Parathyroid adenoma (tissue), 2 donors: ENCODE results near the gene APOD.

Experiments
- H2AFZ ChIP-seq: fragments of 300-600 bp; sonication (generic); one replicate; pipeline ENCODE4 v1.7.0; 2017; ENCODE audit warnings: antibody characterized with exemption, mild to moderate bottlenecking
- H3K27ac ChIP-seq: fragments of 300-600 bp; sonication (generic); one replicate; pipeline ENCODE4 v1.7.0; 2017
- H3K27me3 ChIP-seq: fragments of 300-600 bp; sonication (generic); one replicate; pipeline ENCODE4 v1.7.0; 2017; ENCODE audit warnings: low read length; ENCODE audit not compliant: control insufficient read depth, insufficient read depth
- H3K36me3 ChIP-seq: fragments of 300-600 bp; sonication (generic); one replicate; pipeline ENCODE4 v1.7.0; 2017; ENCODE audit warnings: low read length; ENCODE audit not compliant: control insufficient read depth, insufficient read depth
- H3K4me1 ChIP-seq: fragments of 300-600 bp; sonication (generic); one replicate; pipeline ENCODE4 v1.7.0; 2017; ENCODE audit warnings: control low read depth
- H3K4me2 ChIP-seq: fragments of 300-600 bp; sonication (generic); one replicate; pipeline ENCODE4 v1.7.0; 2017; ENCODE audit warnings: low read length
- H3K4me3 ChIP-seq: fragments of 300-600 bp; sonication (generic); one replicate; pipeline ENCODE4 v1.7.0; 2017; ENCODE audit warnings: low read depth, low read length
- H3K79me2 ChIP-seq: fragments of 300-600 bp; sonication (generic); one replicate; pipeline ENCODE4 v1.7.0; 2017; ENCODE audit warnings: control low read depth
- H3K9ac ChIP-seq: fragments of 300-600 bp; sonication (generic); one replicate; pipeline ENCODE4 v1.7.0; 2017; ENCODE audit warnings: mild to moderate bottlenecking
- H3K9me3 ChIP-seq: fragments of 300-600 bp; sonication (generic); one replicate; pipeline ENCODE4 v1.7.0; 2017; ENCODE audit warnings: low read length; ENCODE audit not compliant: control insufficient read depth
- CTCF ChIP-seq: fragments of 300-600 bp; sonication (generic); IDR thresholded peaks from one replicate; pipeline ENCODE4 v1.7.0; 2017; ENCODE audit warnings: antibody characterized with exemption, mild to moderate bottlenecking
- donor health status: primary hyperparathyroidism.

The APOD gene

DNA sequence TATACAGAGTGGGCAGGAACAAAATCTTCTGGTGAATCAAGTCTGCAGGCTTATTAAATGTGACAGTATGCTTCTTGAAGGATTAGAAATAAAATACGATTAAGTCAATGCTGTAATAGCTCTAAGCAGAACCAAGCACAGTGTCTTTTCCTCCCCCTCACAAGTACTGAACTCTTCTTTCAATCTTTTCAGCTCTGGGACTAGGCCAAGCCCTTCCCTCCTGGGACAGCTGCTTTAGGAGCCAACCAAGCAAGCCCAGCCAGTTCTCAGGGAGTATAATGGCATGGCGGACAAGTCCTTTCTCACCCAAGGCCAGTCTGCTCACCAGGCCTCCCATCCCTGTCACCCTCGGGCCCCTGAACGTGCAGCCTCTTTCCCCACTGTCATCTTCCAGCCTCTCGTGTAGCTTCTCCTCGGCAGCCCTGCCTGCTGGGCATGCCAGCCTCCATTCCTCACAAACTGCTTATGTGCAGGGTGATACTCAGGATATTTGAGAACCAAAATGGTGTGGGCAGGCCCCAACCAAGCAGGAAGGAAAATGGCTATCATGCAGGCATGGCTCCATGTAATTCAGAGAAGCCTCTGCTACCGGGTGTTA lies 32.3 kb downstream of the APOD start:
- H3K79me2 ChIP-seq = no peaks in the 10 kb centered on the region
- no peak overlapping the region for H3K27ac ChIP-seq
- no peak overlapping the region for H3K9ac ChIP-seq
- no peaks in the 10 kb centered on the region for H3K27me3 ChIP-seq
- H2AFZ ChIP-seq = no peak overlapping the region
- no peak overlapping the region for H3K4me2 ChIP-seq
- no peaks in the 10 kb centered on the region for H3K36me3 ChIP-seq
- H3K4me3 ChIP-seq = no peak overlapping the region
- H3K9me3 ChIP-seq = no peaks in the 10 kb centered on the region
- TF ChIP-seq CTCF = no peak
- H3K4me1 ChIP-seq = no peaks in the 10 kb centered on the region

- Histone ChIP-seq H3K27me3 (no peaks in the 10 kb centered on the region), H3K9ac (no peak overlapping the region)
Measured at GRCh38 chr3:195550723-195551122, 33.0 kb downstream of the APOD start.

GRCh38 chr3:195549931-195550519 lies 33.7 kb downstream of the APOD start:
- Histone ChIP-seq H3K4me3 (no peak overlapping the region), H3K4me2 (no peak overlapping the region), H3K9me3 (no peaks in the 10 kb centered on the region), H3K36me3 (no peaks in the 10 kb centered on the region), H3K4me1 (no peaks in the 10 kb centered on the region), H3K79me2 (no peaks in the 10 kb centered on the region), H3K9ac (no peak overlapping the region), H3K27ac (no peak overlapping the region), H2AFZ (no peak overlapping the region), H3K27me3 (no peaks in the 10 kb centered on the region)
- TF ChIP-seq CTCF = no peak

More at GRCh38 chr3:195550723-195551122, 33.0 kb downstream of the APOD start:
- Histone ChIP-seq H3K4me2 (no peak overlapping the region), H3K27ac (no peak overlapping the region), H3K36me3 (no peaks in the 10 kb centered on the region), H3K9me3 (no peaks in the 10 kb centered on the region), H3K4me1 (no peaks in the 10 kb centered on the region), H3K4me3 (no peak overlapping the region), H3K79me2 (no peaks in the 10 kb centered on the region), H2AFZ (no peak overlapping the region)
- no peak for TF ChIP-seq CTCF

DNA sequence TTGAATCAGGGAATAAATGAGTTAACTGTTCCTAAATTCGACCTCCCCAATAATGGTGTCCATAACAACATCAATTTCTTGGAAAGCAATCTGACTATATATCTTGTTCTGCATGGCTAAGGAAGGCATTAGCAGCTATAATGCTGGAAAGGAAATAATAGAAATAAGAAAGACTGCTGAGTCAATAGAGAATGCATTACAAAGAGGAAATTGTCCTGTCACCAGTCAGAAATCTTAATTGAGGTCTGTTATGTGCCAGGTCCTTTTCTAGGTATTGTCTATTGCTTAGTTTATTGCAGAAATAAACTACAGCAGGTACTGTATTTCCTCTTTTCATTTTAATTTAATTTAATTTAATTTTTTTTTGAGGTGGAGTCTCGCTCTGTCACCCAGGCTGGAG lies 34.8 kb downstream of the APOD start:
- no peaks in the 10 kb centered on the region for H3K9me3 ChIP-seq
- H3K36me3 ChIP-seq = no peaks in the 10 kb centered on the region
- H3K4me1 ChIP-seq = no peaks in the 10 kb centered on the region
- no peak overlapping the region for H3K4me3 ChIP-seq
- H2AFZ ChIP-seq = no peak overlapping the region
- no peak overlapping the region for H3K27ac ChIP-seq
- no peak for TF ChIP-seq CTCF
- H3K9ac ChIP-seq = no peak overlapping the region
- H3K79me2 ChIP-seq = no peaks in the 10 kb centered on the region
- no peak overlapping the region for H3K4me2 ChIP-seq
- H3K27me3 ChIP-seq = no peaks in the 10 kb centered on the region

GRCh38 chr3:195548501-195548900 lies 35.2 kb downstream of the APOD start:
- H3K4me2 ChIP-seq = no peak overlapping the region
- no peak for TF ChIP-seq CTCF
- H3K4me1 ChIP-seq = no peaks in the 10 kb centered on the region
- no peak overlapping the region for H3K27ac ChIP-seq
- no peaks in the 10 kb centered on the region for H3K9me3 ChIP-seq
- no peak overlapping the region for H3K9ac ChIP-seq
- H3K79me2 ChIP-seq = no peaks in the 10 kb centered on the region
- no peaks in the 10 kb centered on the region for H3K36me3 ChIP-seq
- no peak overlapping the region for H2AFZ ChIP-seq
- H3K27me3 ChIP-seq = no peaks in the 10 kb centered on the region
- H3K4me3 ChIP-seq = no peak overlapping the region
